ENCODE measurements around the gene SMC6.

The SMC6 gene

GRCh38 chr2:17709897-17710296 lies 43.7 kb downstream of the SMC6 start:
- DNase-seq: no peak

- no peak for DNase-seq
These were observed 45.1 kb downstream of the SMC6 start for GRCh38 chr2:17708501-17708900.

GRCh38 chr2:17706845-17707244 lies 46.8 kb downstream of the SMC6 start:
- DNase-seq: no peak

GRCh38 chr2:17690776-17691175 lies 62.8 kb downstream of the SMC6 start:
- DNase-seq: no peak

- no peak for DNase-seq
These were observed 64.6 kb downstream of the SMC6 start for GRCh38 chr2:17689010-17689409.

- no peak for DNase-seq
These were observed 65.0 kb downstream of the SMC6 start for GRCh38 chr2:17688600-17688999.

GRCh38 chr2:17683981-17684380 lies 69.6 kb downstream of the SMC6 start:
- DNase-seq: no peak

- no peak for DNase-seq
These were observed 71.3 kb downstream of the SMC6 start for GRCh38 chr2:17682098-17682857.

- no peak for DNase-seq
These were observed 73.5 kb downstream of the SMC6 start for GRCh38 chr2:17680119-17680518.

GRCh38 chr2:17674817-17675216 lies 78.8 kb downstream of the SMC6 start:
- DNase-seq: no peak

- no peak for DNase-seq
These were observed 80.9 kb downstream of the SMC6 start for GRCh38 chr2:17672583-17673317.

- no peak for DNase-seq
These were observed 85.7 kb downstream of the SMC6 start for GRCh38 chr2:17667898-17668297.

- DNase-seq: no peak
These were observed 89.1 kb downstream of the SMC6 start for GRCh38 chr2:17664534-17664933.

- DNase-seq: no peak
These were observed 90.9 kb downstream of the SMC6 start for GRCh38 chr2:17662723-17663122.

- no peak for DNase-seq
These were observed 92.2 kb downstream of the SMC6 start for GRCh38 chr2:17661460-17661859.

GRCh38 chr2:17660219-17660618 lies 93.4 kb downstream of the SMC6 start:
- no peak for DNase-seq

- DNase-seq: no peak
These were observed 95.3 kb downstream of the SMC6 start for GRCh38 chr2:17658251-17658843.

GRCh38 chr2:17657759-17658158 lies 95.9 kb downstream of the SMC6 start:
- no peak for DNase-seq

- DNase-seq: no peak
These were observed 100.8 kb downstream of the SMC6 start for GRCh38 chr2:17652681-17653394.

GRCh38 chr2:17649026-17649425 lies 104.6 kb downstream of the SMC6 start:
- DNase-seq: no peak

GRCh38 chr2:17648581-17648980 lies 105.0 kb downstream of the SMC6 start:
- no peak for DNase-seq

GRCh38 chr2:17646838-17647701 lies 106.5 kb downstream of the SMC6 start:
- no peak for DNase-seq

Measured in activated CD8-positive, alpha-beta memory T cell treated with anti-CD3 and anti-CD28 coated beads, Interleukin-2, amount 50 U/mL, for 4 hours (primary cell).